Glutamatergic neuron (in vitro differentiated cells): ENCODE results near the gene GNLY. TPM values are rescaled to one million over a fixed set of nuclear protein-coding genes. Genes with fewer than 3 reads are reported as not detected.

Source experiments
- DNase-seq: peaks from one replicate; pipeline ENCODE4 v3.0.0; 2022
- H3K27ac Mint-ChIP-seq: one replicate; pipeline ENCODE4 v1.8.0; 2020; ENCODE audit warnings: mild to moderate bottlenecking, mixed read lengths, inconsistent platforms; ENCODE audit not compliant: unreplicated experiment
- H3K27me3 Mint-ChIP-seq: one replicate; pipeline ENCODE4 v1.8.0; 2020; ENCODE audit warnings: mild to moderate bottlenecking, moderate library complexity, mixed read lengths, inconsistent platforms; ENCODE audit not compliant: unreplicated experiment
- H3K36me3 Mint-ChIP-seq: one replicate; pipeline ENCODE4 v1.8.0; 2020; ENCODE audit warnings: mild to moderate bottlenecking, mixed read lengths, inconsistent platforms; ENCODE audit not compliant: unreplicated experiment
- H3K4me1 Mint-ChIP-seq: one replicate; pipeline ENCODE4 v1.8.0; 2020; ENCODE audit warnings: mild to moderate bottlenecking, low read depth, mixed read lengths, inconsistent platforms; ENCODE audit not compliant: unreplicated experiment
- H3K4me3 Mint-ChIP-seq: one replicate; pipeline ENCODE4 v1.8.0; 2020; ENCODE audit warnings: mild to moderate bottlenecking, mixed read lengths, inconsistent platforms; ENCODE audit not compliant: unreplicated experiment
- H3K9me3 Mint-ChIP-seq: one replicate; pipeline ENCODE4 v1.8.0; 2020; ENCODE audit warnings: mild to moderate bottlenecking, moderate library complexity, mixed read lengths, inconsistent platforms; ENCODE audit not compliant: unreplicated experiment
- total RNA-seq: library from RNA; stranded (reverse); fragmentation: NEBNext Ultra II Directional; extraction: Animal tissue kit (Norgen Biotek cat#: 25700); gene quantifications from one replicate; pipeline ENCODE4 v1.2.1, GENCODE V29; 2021; ENCODE audit not compliant: unreplicated experiment
- TF ChIP-seq, protein P1 (sequence below): fragments of 200-600 bp; sonication (generic); IDR thresholded peaks from one replicate; pipeline ENCODE4 v1.5.0; 2021; ENCODE audit not compliant: partially characterized antibody, unreplicated experiment

The GNLY gene
- total RNA-seq, 1 donor from 2014 or later = not detected

DNA sequence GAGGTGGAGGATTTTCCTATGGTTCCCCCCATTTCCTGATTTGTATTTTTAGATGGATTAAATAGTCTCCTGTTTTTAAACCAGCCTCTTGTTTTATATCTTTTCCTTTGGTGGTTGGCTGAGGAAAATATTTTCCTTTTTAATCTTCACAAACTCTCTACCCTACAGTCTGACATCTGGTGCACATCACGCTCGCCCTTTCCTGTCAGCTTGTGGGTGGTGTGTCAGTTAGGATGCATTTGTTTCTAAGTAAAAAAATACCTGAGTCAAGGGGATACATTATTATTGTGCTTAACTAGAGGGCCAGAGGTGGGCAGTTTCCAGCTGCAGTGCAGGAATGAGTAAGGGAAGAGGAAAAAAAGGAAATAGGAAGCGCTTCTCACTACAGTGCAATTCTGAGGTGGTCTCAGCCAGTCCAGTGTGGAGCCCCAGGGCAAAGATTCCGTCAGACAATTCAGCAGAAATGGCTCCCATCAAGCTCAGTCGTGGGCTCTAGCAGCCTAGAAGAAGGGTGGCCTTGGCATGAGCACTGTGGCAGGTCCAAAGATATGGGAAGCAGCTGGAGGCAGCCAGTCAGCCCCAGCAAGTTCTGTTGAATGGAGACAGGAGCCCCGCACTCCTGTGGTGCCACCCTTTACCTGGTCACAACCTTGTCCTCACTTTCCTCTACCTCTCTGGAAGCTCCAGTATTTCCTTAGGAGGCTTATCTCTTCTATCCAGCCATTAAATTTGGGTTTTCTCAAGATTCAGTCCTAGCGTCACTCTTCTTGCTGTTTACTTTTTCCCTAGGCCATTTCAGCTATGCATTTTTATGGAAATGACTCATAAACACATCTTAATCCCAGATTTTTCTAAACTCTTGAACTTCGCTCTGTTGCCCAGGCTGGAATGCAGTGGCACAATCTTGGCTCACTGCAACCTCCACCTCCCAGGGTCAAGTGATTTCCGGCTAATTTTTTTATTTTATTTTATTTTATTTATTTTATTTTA, 44.7 kb upstream of the GNLY start:
- H3K27me3 Mint-ChIP-seq = no peaks in the 10 kb centered on the region
- no peak overlapping the region for H3K27ac Mint-ChIP-seq
- H3K4me1 Mint-ChIP-seq = no peaks in the 10 kb centered on the region
- H3K9me3 Mint-ChIP-seq = no peaks in the 10 kb centered on the region
- DNase-seq = no peak
- no peak overlapping the region for H3K4me3 Mint-ChIP-seq
- TF ChIP-seq, protein P1, sequence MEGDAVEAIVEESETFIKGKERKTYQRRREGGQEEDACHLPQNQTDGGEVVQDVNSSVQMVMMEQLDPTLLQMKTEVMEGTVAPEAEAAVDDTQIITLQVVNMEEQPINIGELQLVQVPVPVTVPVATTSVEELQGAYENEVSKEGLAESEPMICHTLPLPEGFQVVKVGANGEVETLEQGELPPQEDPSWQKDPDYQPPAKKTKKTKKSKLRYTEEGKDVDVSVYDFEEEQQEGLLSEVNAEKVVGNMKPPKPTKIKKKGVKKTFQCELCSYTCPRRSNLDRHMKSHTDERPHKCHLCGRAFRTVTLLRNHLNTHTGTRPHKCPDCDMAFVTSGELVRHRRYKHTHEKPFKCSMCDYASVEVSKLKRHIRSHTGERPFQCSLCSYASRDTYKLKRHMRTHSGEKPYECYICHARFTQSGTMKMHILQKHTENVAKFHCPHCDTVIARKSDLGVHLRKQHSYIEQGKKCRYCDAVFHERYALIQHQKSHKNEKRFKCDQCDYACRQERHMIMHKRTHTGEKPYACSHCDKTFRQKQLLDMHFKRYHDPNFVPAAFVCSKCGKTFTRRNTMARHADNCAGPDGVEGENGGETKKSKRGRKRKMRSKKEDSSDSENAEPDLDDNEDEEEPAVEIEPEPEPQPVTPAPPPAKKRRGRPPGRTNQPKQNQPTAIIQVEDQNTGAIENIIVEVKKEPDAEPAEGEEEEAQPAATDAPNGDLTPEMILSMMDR = no peak
- H3K36me3 Mint-ChIP-seq = no peaks in the 10 kb centered on the region

DNA sequence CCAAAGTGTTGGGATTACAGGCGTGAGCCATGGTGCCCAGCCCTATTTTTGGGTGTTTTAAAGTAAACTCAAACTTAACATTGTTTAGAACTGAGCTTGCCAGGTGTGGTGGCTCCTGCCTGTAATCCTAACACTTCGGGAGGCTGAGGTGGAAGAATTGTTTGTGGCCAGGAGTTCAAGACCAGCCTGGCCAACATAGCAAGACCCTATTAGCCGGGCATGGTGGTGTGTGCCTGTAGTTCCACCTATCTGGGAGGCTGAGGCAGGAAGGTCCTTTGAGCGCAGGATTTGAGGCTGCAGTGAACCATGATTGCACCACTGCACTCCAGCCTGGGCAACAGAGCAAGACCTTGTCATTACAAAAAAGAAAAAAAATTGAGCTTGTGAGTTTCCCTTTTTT, 43.7 kb upstream of the GNLY start:
- no peaks in the 10 kb centered on the region for H3K36me3 Mint-ChIP-seq
- H3K27ac Mint-ChIP-seq = no peak overlapping the region
- DNase-seq = no peak
- H3K27me3 Mint-ChIP-seq = no peaks in the 10 kb centered on the region
- TF ChIP-seq, protein P1 = no peak
- H3K4me3 Mint-ChIP-seq = no peak overlapping the region
- no peaks in the 10 kb centered on the region for H3K9me3 Mint-ChIP-seq
- no peaks in the 10 kb centered on the region for H3K4me1 Mint-ChIP-seq

DNA sequence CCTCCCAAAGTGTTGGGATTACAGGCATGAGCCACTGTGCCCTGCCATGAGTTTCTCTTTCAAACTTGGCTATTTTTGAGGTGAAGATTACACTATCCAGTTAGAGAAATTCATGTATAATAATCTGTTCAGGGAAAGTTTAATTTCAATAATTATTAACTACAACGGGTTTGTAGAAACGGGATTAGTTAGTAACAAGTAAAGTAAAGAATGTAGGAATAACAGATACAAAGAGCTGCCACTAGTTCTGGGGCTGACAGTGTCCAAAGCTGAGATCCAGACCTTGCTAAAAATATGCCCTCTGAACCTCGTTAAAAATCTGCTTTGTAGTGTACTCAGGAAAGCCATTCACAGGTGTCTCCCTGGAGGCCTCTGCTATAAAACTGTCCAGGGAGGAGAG, 43.1 kb upstream of the GNLY start:
- Mint-ChIP-seq H3K27ac (no peak overlapping the region), H3K4me1 (no peaks in the 10 kb centered on the region), H3K4me3 (no peak overlapping the region), H3K9me3 (no peaks in the 10 kb centered on the region), H3K36me3 (no peaks in the 10 kb centered on the region), H3K27me3 (no peaks in the 10 kb centered on the region)
- DNase-seq = no peak
- TF ChIP-seq, protein P1 = no peak

DNA sequence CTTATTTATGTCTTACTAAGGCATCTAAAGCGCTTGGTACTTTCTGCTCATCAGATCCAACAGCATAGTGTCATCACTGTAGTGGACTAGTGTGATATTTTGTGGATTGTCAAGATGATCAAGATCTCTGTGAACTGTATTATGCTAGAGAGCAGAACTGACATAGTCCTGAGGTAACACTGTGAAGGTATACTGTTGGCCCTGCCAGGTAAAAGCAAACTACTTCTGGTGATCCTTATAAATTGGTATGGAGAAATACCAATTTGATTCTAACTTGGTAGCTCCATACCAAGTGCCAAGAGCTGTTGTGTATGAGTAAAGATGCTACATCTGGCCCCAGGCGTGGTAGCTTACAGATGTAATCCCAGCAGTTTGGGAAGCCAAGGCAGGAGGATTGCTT, 42.1 kb upstream of the GNLY start:
- Mint-ChIP-seq H3K36me3 (no peaks in the 10 kb centered on the region), H3K4me3 (no peak overlapping the region), H3K9me3 (no peaks in the 10 kb centered on the region), H3K27ac (no peak overlapping the region), H3K27me3 (no peaks in the 10 kb centered on the region), H3K4me1 (no peaks in the 10 kb centered on the region)
- DNase-seq = no peak
- TF ChIP-seq, protein P1 = no peak

DNA sequence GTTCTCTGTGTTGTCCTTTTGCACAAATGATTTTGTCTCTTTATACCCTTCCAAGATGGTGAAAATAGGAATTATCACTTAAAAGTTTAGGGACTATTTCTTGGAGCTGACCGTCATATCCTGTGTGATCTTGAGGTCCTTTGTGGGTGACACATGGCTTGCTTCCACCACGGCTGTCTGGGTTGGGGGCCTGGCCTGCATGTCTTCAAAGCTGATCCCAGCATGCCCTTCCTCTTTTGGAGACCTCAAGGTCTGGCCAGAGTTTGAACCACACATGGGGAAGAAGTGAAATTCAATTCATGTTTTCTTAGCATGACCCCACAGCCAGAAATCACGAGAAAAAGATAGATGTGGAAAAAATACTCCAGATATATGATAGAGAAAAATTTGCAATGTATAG, 40.2 kb upstream of the GNLY start:
- no peaks in the 10 kb centered on the region for H3K4me1 Mint-ChIP-seq
- H3K4me3 Mint-ChIP-seq = no peak overlapping the region
- TF ChIP-seq, protein P1 = no peak
- no peaks in the 10 kb centered on the region for H3K36me3 Mint-ChIP-seq
- H3K27ac Mint-ChIP-seq = no peak overlapping the region
- no peak for DNase-seq
- H3K27me3 Mint-ChIP-seq = peaks cover 1% of the 10 kb centered on the region
- no peaks in the 10 kb centered on the region for H3K9me3 Mint-ChIP-seq
